Subcutaneous adipose tissue (tissue), 4 donors: ENCODE results near the gene PIMREG. TPM values are rescaled to one million over a fixed set of nuclear protein-coding genes. Genes with fewer than 3 reads are reported as not detected.

Experiments
- total RNA-seq, 4 donors: library from RNA; depleted of rRNA; stranded (reverse); fragments of >200 nt; gene quantifications; one replicate each; pipeline ENCODE4 v1.1.0, GENCODE V29; 2016
- TF ChIP-seq, protein P1 (sequence below): fragments of 450-650 bp; IDR thresholded peaks from one replicate; pipeline ENCODE4 v1.5.1; 2016; ENCODE audit warnings: low read depth, mild to moderate bottlenecking, control low read depth, antibody characterized with exemption, moderate library complexity

Gene PIMREG
- total RNA-seq, 4 donors from 2014 or later: 2.4 to 2.6 TPM; not detected in 2

DNA sequence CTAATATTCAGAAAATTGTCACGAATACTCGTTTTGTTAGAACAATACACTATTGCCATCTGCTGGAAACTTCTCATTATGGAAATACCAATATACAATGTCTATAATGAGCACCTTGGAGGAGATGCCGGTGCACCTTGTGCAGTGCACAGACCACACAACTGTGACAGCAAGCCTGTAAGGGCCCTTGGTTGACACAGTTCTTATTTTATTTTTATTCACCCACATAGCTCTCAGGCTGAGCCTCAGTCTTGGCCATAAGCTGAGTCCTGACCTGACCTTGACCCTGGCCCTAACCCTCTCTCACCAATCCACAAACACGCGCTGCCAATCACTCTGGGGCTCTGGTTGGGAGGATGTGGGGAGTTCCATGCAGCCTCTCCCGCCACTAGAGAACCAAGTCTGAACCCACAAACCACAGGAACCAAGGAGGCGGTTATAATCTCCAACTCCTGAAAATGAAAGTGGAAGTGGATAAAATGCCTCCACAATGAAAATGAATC lies 16.9 kb upstream of the PIMREG start:
- TF ChIP-seq, protein P1, sequence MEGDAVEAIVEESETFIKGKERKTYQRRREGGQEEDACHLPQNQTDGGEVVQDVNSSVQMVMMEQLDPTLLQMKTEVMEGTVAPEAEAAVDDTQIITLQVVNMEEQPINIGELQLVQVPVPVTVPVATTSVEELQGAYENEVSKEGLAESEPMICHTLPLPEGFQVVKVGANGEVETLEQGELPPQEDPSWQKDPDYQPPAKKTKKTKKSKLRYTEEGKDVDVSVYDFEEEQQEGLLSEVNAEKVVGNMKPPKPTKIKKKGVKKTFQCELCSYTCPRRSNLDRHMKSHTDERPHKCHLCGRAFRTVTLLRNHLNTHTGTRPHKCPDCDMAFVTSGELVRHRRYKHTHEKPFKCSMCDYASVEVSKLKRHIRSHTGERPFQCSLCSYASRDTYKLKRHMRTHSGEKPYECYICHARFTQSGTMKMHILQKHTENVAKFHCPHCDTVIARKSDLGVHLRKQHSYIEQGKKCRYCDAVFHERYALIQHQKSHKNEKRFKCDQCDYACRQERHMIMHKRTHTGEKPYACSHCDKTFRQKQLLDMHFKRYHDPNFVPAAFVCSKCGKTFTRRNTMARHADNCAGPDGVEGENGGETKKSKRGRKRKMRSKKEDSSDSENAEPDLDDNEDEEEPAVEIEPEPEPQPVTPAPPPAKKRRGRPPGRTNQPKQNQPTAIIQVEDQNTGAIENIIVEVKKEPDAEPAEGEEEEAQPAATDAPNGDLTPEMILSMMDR: no peak

DNA sequence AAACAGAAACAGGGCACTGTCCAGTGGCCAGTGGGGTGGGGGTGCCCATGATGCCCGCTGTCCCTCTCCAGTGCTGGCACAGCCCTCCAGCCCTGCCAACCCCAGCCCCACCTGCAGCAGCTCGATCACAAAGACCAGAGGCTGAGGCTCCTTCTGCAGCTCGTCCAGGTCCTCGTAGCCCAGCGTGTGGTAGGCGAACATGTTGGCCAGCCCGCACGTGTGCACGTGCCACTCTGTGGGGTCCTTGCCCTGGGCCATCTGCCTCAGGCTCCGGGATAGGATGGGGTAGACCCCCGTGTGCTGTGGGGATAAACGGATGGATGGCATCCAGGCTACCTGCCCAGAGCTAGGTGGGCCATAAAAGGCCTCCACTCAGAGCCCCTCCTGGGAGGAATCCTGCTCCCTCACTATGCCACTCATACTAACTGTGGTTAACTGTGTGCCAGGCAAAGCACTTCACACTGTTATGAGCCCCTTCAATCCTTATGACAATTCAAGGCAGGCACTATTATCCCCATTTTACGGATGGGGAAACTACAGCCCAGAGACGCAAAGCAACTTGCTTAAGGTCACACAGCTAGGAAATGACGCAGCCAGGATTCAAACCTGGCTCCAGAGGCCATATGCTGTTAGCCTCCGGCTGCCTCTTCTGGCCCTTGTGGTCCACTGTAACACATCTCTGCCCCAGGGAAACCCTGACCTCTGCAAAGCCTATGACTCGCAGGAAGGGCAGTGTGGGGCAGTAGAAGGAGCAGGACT lies 15.9 kb upstream of the PIMREG start:
- TF ChIP-seq, protein P1: no peak

DNA sequence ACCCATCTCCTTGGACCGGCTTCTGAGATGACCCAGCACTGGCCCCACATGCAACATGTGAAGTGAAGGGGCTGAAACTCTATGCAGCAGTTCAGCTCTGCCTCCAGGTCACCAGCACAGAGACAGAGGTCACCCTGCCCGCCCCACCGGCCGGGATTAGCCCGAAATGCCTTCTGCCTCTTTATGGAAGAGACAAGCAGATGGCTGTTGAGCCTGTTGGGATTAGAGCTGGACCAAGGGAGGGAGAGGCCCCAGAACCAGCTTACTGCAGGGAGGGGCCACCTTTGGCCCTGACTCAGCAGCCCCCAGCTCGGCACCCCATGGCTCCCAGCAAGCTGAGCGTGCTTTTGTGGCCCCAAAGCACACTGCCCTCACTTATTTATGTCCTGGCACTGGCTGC lies 15.0 kb upstream of the PIMREG start:
- TF ChIP-seq, protein P1: no peak

DNA sequence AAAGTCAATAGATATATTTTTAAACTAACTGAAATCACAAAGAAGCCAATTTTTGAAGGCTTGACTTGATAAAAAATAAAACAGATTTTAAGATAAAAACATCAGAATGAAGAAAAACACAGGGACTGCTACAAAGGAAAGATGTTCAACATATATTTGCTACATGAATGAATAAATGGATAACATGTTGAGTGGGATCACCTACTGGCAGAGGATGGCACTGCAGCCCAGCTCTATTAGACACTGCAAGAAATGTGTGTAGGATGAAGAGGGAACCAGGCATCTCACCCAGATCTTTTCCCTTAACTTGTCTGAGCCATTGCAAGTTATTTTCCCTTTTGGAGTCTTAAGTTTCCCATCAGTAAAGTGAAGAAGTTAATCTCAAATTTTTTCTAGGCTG lies 13.5 kb upstream of the PIMREG start:
- TF ChIP-seq, protein P1: no peak

DNA sequence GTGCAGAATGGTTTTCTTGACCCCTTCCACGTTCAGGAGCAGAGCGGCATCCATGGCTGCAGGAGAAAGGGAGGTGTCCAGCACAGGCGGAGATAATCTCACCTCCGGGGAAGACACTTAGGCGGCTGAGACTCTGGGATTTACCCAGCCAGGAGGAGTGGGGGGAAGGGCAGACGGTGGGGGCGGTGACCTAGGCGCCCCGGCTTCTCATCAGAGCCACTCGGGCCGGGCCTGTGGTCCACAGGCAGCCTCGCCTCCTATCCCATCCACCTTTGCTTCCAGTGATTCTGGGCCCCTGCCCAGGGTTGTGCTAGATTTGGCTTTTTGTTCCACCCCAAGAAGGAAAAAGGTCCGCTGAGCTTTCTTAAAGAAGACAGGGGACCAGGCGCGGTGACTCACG lies 9.2 kb upstream of the PIMREG start, which contains the start of gene AIPL1:
Gene AIPL1 (minus strand): TSS at position 71 of the 400 bp plus-strand sequence. CDS start 17 bp downstream, at position 54.
- TF ChIP-seq, protein P1: no peak

DNA sequence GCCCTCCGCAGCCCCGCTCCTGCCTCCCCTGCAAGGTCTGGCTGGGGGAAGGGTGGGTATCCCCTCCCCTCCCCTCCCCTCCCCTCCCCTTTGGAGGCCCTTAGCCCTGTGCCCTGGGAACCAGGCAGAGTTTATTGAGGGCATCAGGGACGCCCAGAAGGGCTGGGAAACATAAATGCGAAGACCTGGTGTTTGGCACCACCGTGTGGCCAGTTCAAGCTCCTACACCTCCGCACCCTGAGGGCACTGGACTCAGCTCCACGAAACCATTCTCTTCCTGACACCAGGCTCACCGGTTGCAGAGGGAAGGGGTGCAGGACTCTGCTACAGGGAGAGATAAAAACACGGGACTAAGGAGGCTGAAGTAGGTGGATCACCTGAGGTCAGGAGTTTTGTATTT lies 8.3 kb upstream of the PIMREG start:
- TF ChIP-seq, protein P1: no peak

DNA sequence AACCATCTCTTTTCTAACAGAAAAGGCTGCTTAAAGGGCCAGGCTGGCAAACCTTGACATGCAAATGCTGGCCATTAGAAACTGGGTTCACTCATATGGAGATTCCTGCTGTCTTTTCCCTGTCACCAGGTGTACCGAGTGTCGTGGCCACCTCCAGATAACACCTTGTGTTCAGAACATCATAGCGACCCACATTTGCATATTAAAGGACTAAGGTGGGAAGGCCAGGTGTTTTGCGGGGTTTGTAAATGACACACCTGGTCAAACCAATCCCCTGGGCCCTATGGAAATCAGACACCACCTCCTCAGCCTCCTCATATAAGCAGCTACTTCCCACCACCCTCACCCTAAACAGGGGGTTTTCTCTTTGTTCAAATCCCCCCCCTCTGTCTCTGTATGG lies 6.8 kb upstream of the PIMREG start:
- TF ChIP-seq, protein P1: no peak
